HT-29 (cell line): ENCODE data around the gene KPNA1. TPM values are rescaled to one million over a fixed set of nuclear protein-coding genes. Genes with fewer than 3 reads are reported as not detected.

Source experiments
- DNase-seq: peaks from one replicate; pipeline ENCODE4 v3.0.0-alpha.2; 2015; ENCODE audit warnings: low spot score
- total RNA-seq: library from RNA; depleted of rRNA; stranded (reverse); fragments of >200 nt; shearing (Covaris generic); gene quantifications from 2 replicates; pipeline ENCODE4 v1.2.3, GENCODE V29; 2014

KPNA1 gene
- total RNA-seq, 1 experiment from 2014 or later, result 26.9 TPM

DNA sequence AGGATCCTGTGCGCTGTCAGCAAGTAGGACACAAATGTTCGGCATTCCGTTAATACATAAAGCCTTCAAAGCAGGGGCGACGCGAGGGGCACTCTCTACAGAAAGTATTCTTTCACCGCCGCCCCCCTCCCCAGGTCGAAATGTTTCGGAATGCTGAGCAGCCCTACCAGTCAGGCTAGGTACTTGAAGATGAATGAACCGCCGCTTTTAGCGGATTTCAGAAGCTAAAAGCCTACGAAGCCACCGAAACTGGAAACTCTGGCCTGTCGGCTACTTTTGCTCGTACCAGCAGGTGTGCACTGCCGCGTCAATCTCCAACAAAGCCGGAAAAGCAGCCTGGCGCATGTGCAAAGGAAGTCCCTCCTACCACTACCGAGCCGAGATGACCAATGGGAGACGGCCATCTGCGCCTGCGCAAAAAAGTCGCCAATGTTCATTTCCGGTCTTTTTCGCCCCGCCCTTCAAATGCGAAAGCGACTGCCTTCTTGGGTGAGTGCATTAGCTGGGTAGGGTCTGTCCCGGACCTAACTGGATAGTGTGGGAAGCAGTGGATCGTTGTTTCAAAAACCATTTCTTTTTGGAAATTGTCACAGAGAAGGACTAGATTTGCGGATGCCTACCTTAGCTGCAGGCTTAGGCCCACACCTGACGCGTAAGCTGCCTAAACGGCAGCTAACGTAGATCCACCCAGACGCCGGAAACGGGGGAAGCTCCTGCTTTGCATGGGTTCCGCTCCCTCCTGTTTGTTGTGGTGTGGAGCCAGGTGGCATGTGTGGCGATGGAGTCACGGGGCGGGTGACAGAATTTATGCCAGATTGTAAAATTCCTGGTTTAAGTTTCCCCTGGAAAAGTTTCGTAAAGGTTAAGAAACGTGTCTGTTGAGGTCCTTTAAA, 98.7 kb downstream of the KPNA1 start, which contains the start of gene WDR5B:
Gene WDR5B, minus strand, starts transcription at position 301 of the 893 bp plus-strand sequence. CDS start 534 bp downstream, outside the sequence.
- DNase-seq, result peak; percentile 100

DNA sequence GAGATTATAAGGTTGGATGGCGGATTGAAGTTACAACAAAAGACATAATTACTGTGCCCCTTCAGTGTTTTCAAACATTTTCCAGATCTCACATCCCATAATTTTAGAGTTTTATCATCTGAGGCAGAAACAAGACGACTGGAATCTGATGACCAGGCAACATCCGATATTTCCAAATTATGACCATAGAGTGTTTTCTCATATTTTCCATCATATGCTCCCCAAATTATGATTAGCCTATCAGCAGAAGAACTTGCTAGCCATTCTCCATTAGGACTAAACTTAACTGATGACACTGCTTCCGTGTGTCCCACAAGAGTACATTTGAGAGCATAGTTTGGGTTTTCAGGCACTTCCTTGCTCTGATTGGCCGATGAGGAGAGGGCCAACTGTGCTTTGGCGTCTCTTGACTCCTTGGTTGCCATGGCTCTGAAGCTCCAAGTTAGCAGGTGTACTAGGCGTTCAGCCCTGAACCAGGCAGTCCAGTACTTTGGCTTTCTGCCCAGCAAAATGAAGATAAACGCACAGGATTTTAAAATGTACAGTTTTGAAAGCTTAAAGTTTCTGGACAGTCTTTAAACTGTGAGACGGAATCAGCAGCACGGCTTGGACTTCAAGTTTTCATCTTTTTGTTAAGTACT, 99.5 kb downstream of the KPNA1 start:
- peak; percentile 89 for DNase-seq

DNA sequence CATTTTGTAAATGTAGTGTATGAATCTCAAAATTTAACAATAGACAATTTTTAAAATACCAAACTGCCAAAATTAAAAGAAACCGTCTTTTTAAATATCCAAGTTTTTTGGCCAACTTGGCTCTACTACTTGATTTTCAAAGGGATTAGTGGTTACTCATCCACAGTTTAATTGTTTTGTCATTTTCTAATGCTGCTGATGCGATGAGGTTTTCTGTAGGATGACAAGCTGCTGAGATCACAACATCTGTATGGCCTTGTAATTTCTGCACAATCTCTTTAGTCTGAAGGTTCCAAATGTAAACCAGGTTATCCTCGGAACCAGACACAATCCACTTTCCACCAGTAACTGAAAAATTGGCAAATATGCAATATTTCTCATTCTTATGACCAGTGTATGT, 100.3 kb downstream of the KPNA1 start:
- DNase-seq, result no peak

DNA sequence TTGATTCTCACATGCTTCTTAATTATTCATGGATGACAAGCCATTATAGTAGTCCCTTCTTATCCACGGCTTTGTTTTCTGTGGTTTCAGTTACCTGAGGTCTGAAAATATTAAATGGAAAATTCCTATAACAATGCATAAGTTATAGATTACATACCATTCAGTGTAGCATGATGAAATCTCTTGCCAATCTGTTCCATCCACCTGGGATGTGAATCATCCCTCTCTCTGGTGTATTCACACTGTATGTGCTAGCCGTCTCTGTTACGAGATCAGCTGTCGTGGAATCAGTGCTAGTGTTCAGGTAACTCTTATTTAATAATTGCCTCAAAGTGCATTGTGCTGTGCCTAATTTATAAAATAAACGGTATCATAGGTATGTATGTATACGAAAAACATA, 104.1 kb downstream of the KPNA1 start:
- DNase-seq, result no peak

DNA sequence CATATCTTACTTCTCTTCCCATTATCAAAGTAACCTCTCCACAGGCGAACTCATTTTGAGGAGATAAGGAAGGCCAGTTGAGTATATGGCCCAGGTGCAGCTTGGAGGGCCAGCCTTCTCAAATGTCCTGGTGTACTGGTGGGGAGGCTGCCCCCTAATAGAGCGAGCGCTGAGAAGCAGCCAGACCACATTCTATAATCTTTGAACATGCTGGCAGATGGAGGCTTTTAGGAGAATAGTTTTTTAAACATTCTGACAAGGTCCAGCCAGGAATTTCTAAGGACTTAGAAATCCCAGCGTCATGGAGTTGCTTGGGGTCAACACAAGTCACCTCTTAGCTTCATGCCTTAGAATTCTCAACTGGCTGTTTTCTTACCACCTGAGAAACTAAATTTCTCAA, 104.6 kb downstream of the KPNA1 start:
- DNase-seq, result no peak

DNA sequence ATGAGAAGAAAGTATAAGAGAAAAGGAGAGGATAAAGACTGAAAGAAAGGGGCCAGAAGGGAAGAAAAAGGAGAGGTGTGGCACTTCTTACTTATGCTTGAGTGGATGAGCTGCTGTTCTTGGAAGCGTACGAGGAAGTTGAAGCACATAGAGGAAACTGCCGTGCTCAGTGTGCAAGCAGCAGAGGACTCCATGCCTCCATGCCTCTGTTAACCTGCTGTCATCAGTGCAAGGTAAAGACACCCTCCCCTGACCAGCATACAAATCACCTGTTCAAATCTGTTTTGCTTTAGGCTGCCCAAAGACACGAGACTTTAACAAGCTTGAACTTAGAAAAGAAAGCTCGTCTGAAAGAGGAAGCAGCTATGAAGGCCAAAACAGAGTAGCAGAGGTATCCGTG, 105.3 kb downstream of the KPNA1 start:
- DNase-seq, result no peak

DNA sequence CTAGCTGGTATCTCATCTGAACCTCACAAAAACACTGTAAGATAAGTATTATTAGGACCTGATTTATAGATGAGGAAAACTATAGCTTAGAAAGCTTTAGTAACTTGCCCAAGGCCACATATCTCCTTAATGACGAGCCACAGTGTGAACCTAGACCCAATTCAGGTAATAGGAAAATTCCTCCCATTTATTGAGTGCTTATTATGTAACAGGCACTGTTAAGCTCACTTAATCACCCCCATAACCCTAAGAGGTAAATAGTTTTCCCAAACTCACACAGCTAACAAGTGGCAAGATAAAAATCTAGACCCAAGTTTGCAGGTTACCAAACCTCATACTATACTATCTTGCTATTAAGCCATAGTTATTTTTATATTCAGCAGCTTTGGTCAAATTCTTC, 106.8 kb downstream of the KPNA1 start:
- DNase-seq, result no peak

DNA sequence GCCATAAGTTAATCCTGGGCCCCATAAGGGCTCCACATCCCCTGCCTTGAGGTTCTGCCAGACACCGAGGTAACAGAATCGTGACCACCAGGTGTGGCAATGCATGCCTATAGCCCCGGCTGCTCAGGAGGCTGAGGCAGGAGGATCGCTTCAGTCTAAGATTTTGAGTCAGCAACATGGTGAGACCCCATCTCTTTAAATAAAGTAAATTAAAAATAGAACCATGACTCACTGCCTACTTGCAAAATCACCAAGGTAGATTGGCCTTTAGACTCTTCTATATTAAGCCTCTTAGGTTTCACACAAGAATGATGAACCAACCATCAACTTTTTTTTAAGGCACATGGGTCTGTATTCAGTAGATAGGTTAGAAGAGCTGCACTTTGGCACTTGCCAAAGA, 108.5 kb downstream of the KPNA1 start:
- DNase-seq, result no peak

DNA sequence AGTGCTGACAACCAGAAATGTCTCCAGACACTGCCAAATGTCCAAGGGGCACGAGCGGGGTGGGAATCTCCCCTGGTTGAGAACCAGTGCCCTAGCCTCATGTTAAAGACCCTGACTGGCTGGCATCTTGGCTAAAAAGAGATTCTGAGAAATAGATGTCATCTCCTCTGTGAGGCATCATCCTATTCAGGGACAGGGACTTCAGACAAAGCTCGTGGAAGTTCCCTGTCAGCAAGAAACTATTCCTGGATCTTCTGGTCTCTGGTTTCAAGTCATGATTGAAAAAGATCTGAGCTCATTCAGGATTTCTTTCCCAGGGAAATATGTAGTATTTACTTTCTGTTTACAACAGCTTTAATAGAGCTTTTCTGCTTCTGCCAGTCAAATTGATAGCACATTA, 109.7 kb downstream of the KPNA1 start:
- DNase-seq, result no peak

DNA sequence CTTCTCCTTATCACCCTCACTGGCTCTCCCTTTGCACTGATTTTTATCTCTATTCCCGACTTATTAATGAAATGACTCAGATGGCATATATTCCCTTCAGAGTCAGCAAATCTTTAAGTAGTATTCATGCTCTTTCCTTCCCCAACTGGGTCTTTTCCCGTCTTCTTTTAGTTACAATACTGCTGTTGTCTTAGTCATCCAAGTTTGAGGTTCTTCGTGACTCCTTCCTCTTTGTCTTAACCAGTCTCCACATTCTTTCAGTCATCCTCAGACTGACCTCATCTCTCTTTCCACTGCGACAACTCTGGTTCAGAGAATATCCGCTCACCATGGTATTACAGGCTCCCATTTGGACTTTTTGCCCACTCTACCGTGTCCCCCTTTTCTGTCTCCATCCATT, 111.2 kb downstream of the KPNA1 start:
- DNase-seq, result no peak

DNA sequence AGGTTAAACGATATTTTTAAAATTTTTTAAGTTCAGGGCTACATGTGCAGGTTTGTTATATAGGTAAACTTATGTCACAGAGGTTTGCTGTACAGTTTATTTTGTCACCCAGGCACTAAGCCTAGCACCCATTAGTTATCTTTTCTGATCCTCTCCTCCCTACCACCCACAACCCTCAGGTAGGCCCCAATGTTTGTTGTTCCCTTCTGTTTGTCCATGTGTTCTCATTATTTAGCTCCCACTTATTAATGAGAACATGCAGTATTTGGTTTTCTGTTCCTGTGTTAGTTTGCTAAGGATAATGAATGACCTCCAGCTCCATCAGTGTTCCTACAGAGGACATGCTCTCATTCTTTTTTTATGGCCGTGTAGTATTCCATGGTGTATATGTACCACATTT, 115.8 kb downstream of the KPNA1 start:
- no peak for DNase-seq

DNA sequence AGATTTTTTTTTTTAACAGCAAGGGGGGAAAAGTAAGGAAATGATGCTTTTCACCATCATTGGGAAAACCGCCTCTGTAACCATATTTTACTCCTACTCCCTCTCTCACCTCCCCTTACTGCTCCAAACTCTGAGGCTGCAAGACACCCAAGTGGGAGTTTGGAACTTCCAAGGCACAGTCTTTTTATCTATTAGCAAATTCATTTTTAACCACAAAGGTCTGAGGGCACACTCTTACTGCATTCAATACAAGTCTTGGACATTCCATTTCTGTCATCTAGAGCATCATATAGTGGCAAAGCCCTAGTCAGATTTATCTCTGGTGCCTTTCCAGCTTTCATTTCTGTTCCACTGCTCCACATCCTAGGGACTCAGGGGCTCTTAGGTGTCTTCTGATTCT, 117.5 kb downstream of the KPNA1 start:
- no peak for DNase-seq

DNA sequence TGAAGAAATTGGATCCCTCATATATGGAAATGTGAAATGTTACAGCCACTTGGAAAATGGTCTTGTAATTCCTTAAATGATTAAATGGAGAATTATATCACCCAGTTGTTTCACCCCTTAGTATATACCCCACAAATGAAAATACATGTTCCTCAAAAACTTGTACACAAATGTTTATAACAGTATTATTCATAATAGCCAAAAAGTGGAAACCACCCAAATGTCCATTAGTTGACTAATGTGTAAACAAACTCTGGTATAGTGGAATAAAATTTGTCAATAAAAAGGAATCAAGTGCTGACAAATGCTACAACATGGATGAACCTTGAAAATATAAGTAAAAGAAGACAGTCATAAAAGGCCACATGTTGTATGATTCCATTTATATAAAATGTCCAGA, 118.2 kb downstream of the KPNA1 start:
- no peak for DNase-seq

DNA sequence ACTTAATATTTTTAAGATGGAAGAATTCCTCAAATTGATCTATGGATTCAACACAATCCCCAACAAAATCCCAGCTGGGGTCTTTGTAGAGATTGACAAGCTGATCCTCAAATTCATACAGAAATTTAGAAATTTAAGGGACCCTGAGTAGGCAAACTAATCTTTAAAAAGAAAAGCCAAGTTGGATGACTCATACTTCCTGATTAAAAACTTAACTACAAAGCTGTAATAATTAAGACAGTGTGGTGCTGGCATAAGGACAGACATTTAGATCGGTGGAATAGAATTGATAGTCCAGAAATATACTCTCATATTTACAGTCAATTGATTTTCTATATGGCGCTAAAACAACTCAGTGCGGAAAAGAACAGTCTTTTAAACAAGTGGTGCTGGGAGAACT, 119.2 kb downstream of the KPNA1 start:
- DNase-seq, result no peak

DNA sequence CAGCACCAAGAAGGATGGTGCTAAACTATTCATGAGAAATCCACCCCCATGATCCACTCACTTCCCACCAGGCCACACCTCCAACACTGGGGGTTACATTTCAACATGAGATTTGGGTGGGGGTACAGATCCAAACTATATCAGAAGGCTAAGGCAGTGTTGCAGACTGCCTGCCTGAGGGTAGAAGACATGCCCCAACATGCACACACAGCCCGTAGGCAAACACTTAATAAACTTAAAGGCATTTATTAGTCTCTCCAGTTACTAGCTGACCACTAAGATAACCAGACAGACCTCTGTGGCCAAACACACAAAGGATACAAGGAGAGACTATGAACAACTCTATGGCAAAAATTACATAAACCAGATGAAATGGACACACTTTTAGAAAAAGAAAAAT, 120.6 kb downstream of the KPNA1 start:
- DNase-seq, result no peak

DNA sequence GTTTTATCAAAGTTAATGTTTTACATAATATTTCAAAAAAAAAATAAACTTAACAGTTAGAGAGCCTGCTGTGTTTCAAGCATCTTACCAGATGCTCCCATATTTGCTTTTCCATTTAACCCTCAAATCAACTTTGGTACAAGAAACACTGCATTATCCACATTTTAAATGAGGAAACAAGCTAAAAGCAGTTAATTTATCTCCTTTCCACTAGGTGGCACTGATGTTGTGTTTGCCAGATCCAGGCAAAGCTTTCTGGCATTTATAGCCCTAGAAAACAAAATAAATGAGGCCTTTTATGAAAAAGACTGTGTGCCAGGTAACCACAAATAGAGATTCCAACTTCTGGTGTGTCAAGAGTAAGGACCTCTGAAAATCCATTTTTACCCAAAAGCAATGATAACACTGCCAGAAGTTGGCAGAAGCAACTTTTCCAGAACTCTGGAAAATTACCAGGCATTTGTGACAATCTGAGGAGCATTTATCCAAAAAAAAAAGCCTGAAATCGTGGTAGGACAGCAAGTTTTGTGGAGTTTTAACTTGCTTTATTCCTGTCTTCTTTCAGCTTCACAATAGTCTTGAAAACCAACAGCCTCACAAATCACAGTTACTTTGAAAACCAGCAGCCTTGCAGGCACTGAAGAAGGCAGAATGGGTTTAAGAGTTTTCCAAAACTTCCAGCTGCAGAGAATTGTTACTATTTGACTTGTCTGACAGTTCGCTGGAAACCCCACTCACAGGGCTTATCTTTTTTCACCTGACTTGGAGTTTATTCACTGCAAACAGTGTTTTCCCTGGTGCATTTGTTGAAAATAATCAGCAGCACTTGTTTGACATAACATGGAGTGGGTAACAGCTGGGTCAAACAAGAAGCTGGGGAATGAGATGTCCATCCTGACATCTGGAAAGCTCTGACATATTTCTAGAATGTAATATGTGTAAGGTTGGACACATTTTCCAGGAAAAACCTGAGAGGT, 121.6 kb downstream of the KPNA1 start:
- peak; percentile 55 for DNase-seq

DNA sequence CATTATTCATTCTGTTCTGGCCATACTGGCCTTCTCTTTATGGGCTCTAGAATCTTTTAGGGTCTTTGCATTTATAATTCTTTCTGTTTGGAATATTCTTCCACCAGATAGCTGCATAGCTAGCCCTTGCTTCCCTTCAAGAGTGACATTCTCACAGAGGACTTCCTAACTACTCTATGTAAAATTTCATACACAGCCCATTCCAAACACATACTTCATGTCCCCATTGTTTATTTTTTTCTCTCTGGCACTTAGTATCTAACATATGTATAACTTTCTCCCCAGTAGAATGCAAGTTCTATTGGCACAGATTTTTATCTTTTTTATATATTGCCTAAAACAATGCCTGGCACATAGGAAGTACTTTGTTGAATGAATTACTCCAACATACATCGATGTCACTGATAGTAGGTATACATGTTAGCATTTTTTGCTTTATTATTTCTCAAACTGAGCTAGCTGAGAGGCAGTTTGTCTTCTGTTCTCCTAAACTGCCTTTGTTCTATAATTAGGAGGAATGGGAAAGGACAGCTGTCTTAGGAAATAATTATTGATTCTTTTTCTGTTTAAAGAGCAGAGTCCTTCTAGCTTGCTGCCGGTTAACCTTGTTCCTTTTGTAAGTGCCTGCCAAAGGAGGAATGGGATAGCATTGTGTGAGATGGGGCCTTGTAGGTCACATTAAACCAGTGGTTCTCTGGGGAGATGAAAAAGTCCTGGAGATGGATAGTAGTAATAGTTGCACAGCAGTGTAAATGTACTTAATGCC, 122.9 kb downstream of the KPNA1 start:
- DNase-seq, result no peak

DNA sequence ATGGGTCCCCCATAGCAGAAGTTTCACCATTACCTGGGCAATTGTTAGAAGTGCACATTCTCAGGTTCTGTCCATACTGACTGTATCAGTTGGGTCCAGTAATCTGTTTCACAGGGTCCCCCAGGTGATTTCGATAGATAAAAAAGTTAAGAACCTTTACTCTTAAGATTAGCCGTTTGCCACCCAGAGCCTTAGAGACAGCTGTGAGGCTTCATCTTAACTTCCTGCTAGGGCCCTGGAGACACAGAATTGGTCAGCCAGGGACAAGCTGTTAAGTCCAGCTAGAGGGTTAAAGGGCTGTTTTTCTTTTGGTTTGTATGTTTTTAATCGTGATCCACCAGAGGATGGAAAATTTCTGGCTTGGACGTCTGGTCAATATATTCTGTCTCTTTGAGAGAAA, 124.1 kb downstream of the KPNA1 start:
- DNase-seq, result no peak

DNA sequence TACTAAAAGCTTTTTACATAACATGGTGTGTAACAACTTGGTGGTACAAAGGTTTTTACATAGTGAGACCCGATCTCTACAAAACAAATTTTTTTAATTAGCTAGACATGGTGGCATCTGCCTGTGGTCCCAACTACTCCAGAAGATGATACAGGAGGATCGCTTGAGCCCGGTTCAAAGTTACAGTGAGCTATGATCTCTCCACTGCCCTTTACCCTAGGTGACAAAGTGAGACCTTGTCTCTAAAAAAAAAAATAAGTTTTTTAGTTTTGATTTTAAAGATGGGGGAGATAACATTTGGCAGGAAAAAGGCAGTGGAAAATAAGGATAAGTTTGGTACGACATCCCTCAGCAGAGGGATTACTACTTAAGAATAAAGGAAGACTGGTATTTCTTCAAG, 124.8 kb downstream of the KPNA1 start:
- no peak for DNase-seq

DNA sequence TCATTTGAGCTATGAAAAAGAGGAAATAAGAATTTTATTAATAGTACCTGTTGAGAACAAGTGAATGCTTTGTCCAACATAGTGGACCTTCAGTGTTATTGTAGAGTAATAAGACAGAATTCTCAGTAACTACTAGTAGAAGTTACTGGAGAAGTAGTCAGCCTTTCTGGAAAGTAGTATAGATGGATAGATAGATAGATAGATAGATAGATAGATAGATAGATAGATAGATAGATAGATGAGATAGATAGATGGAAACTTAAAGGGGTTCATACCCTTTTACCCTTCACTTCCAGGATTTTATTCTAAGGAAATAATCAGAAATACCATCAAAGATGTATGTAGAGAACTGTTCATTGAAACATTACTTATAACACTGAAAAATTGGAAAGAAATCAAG, 125.5 kb downstream of the KPNA1 start:
- DNase-seq, result no peak

DNA sequence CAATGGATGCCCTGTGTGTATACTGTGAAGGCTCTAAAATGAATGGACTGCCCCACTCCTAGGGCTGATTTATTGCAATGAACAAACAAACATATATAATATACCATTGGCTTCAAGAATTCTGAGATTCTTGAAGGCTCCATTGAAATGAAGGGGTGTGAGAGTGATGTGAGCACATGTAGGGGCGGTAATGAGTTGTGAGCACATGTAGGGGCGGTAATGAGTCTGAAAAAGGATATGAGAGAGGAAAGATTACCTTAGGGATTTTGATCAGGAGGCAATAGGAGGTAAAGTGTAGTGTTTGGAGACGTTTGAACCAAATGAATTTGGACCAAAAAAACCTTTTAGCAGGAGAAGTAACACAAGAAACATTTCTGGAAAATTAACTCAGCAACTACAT, 127.0 kb downstream of the KPNA1 start:
- DNase-seq, result no peak
